Activated effector memory CD4-positive, alpha-beta T cell treated with anti-CD3 and anti-CD28 coated beads, Interleukin-2, amount 50 U/mL, for 16 hours (primary cell): ENCODE data around the gene EML4.
"Not testable (repeated sequence)": the region's sequence is repeated elsewhere in the genome, so short reads cannot be mapped to it uniquely, and the experiment has no call there.

Source experiments
- DNase-seq: peaks from one replicate; pipeline ENCODE4 v3.0.0-alpha.2; 2020

The EML4 gene

GRCh38 chr2:42363413-42363812 lies 194.3 kb downstream of the EML4 start:
- no peak for DNase-seq

- no peak for DNase-seq
These were observed 195.5 kb downstream of the EML4 start for GRCh38 chr2:42364658-42365057.

GRCh38 chr2:42366411-42366810 lies 197.3 kb downstream of the EML4 start:
- DNase-seq = no peak

GRCh38 chr2:42367835-42368234 lies 198.7 kb downstream of the EML4 start:
- no peak for DNase-seq

GRCh38 chr2:42368817-42369531 lies 199.8 kb downstream of the EML4 start:
- DNase-seq = no peak

DNA sequence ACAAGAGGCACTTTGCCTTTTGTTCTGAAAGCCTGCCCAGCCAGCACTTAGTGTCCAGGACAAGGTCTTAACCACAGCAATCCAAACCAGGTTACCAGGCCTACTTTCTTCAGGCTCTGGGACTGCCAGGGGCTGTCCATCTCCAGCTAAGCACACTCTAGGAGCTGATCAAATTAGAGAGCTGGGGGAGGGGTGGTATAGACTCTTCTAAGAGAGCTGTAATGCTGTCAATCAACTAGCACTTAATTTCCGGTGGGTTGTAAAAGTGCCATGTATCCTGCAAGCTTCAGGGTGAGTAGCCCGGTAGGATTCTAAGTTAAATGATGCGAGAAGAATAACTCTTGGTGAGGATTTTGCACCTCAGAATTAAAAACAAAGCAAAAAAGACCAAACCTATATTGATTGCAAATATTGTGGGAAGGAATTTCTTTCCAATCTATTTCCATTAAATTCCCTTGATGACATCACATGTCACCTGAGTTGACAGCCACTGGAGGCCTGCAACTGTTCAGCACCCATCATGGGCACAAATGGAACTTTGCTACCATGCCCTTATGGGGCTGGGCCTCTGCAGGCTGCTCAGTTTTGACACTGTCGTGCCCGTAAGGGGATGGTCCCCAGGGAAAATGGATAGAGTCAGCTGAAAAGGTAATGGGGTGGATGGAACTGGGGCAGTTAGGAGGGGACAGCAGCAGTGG lies 200.5 kb downstream of the EML4 start:
- no peak for DNase-seq

DNA sequence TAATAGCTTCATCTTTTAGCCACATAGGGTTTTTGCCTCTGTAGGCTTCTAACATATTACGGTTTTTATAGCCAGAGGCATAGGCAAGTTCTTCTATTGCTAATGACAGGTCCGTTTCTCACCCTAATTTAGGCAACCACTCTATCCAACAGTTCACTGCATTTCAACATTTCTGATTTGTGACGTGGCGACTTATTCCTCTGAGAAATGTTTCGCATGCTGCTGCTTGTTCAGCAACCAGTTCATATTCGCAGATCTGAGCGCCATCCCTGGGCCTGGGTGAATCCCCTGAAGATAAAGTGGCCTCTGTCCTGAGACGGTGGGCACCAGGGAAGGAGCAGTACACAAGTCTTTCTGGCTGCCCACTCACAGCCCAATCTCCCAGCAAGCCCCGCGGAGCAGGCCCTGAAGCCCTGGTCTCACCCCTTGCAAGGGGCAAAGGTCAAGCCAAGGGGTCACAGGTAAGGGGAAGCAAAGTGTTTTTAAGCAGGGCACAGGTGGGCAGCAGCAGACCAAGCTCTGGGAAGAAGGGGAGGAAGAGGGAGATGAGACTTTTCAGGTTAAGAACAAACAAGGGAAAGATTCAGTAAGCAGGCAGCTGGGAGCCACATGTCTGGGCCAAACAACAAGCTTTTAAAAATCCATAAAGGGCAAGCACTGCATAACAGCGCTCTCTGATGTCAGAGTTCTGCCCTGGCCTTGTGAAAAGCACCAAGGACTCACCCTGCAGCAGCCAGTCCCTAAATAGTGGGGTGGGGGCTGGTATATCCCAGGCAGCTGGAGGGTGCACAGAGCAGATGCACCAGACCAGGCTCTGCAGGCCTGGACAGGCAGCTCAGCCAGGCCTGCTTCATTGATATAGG lies 202.7 kb downstream of the EML4 start:
- no peak for DNase-seq

- DNase-seq = no peak
These were observed 203.5 kb downstream of the EML4 start for GRCh38 chr2:42372474-42373200.

DNA sequence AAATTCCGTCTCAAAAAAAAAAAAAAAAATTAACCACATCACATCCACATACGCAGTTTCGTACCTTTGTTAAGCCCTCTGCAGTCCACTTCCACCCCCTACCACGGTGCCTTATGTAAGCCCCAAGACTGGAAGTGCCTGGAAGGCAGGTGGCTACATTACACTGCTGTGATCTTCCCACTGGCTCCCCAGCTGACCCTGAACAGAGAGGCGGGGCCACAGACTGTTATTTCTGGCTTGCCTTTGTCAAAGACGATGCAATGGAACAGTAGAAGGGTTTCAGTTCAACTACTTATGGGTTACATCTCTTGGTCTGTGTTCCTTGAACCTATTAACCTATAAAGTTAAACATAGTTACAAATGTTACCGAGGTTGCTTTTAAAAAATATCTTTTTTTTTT lies 207.6 kb downstream of the EML4 start:
- no peak for DNase-seq

DNA sequence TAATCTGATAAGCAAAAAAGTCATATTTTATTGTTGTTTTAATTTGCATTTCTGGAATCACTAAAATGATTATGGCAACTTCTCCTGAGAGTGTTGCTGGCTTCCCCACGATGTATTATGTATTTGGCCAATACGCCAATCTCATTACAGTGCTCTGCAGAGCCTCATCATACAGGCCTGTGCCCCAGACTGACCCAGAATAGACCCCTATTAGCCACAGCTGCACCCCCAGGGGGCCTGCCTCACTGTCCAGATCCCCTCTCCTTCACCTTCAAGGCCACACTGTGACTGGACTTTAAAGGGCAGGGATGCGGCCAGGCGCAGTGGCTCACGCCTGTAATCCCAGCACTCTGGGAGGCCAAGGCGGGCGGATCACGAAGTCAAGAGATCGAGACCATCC lies 209.3 kb downstream of the EML4 start:
- DNase-seq = no peak

- DNase-seq = not testable (repeated sequence)
These were observed 210.9 kb downstream of the EML4 start for GRCh38 chr2:42380026-42380425.

- no peak for DNase-seq
These were observed 213.0 kb downstream of the EML4 start for GRCh38 chr2:42382144-42382543.
